Measurements from ENCODE around the gene OR51T1.
"Not testable (repeated sequence)": the region's sequence is repeated elsewhere in the genome, so short reads cannot be mapped to it uniquely, and the experiment has no call there.

Gene OR51T1

GRCh38 chr11:4881860-4882500 is at the start of gene OR51T1:
TSS of gene OR51T1 (plus strand) at chr11:4881900. CDS start at chr11:4881900, 0 bp downstream.
- DNase-seq: no peak

- no peak for DNase-seq
Observed at GRCh38 chr11:4839851-4840549, 41.7 kb upstream of the OR51T1 start.

- no peak for DNase-seq
Observed at GRCh38 chr11:4848908-4849532, 32.7 kb upstream of the OR51T1 start, which contains the start of gene OR51S1. TSS of gene OR51S1 (minus strand) at chr11:4849208. CDS start at chr11:4849208, 0 bp downstream.

GRCh38 chr11:4851033-4851432 is 30.7 kb upstream of the OR51T1 start:
- DNase-seq: no peak

- DNase-seq: not testable (repeated sequence)
Observed at GRCh38 chr11:4854286-4854685, 27.4 kb upstream of the OR51T1 start.

- DNase-seq: no peak
Observed at GRCh38 chr11:4862447-4863236, 19.1 kb upstream of the OR51T1 start.

GRCh38 chr11:4863876-4864275 is 17.8 kb upstream of the OR51T1 start:
- no peak for DNase-seq

- DNase-seq: no peak
Observed at GRCh38 chr11:4865855-4866254, 15.8 kb upstream of the OR51T1 start.

GRCh38 chr11:4881188-4881587 is 512 bp upstream of the OR51T1 start:
- no peak for DNase-seq

- DNase-seq: no peak
Observed at GRCh38 chr11:4882543-4882942, 843 bp downstream of the OR51T1 start.

- DNase-seq: no peak
Observed at GRCh38 chr11:4884361-4884760, 2.7 kb downstream of the OR51T1 start.

GRCh38 chr11:4886186-4886585 is 4.5 kb downstream of the OR51T1 start:
- no peak for DNase-seq

GRCh38 chr11:4887591-4887990 is 5.9 kb downstream of the OR51T1 start:
- DNase-seq: no peak

GRCh38 chr11:4890279-4890678 is 8.6 kb downstream of the OR51T1 start:
- no peak for DNase-seq

- DNase-seq: no peak
Observed at GRCh38 chr11:4891996-4892640, 10.4 kb downstream of the OR51T1 start.

GRCh38 chr11:4903484-4903883 is 21.8 kb downstream of the OR51T1 start, which contains the start of gene OR51A7:
TSS of gene OR51A7 (plus strand) at chr11:4903783. CDS start at chr11:4907370, 3,587 bp downstream.
- DNase-seq: no peak

- DNase-seq: no peak
Observed at GRCh38 chr11:4916581-4916980, 34.9 kb downstream of the OR51T1 start.

- DNase-seq: no peak
Observed at GRCh38 chr11:4919250-4919649, 37.5 kb downstream of the OR51T1 start, which contains the start of gene OR51G2. TSS of gene OR51G2 (minus strand) at chr11:4919350. CDS start at chr11:4915663, 3,687 bp downstream.

- DNase-seq: no peak
Observed at GRCh38 chr11:4921796-4922195, 40.1 kb downstream of the OR51T1 start.

- DNase-seq: no peak
Observed at GRCh38 chr11:4922304-4922703, 40.6 kb downstream of the OR51T1 start.

- DNase-seq: no peak
Observed at GRCh38 chr11:4924239-4924638, 42.5 kb downstream of the OR51T1 start, which contains the start of gene OR51G1. TSS of gene OR51G1 (minus strand) at chr11:4924339. CDS start at chr11:4924339, 0 bp downstream.

GRCh38 chr11:4926608-4927007 is 44.9 kb downstream of the OR51T1 start:
- DNase-seq: no peak

Measured in stimulated activated CD4-positive, alpha-beta T cell treated with anti-CD3 and anti-CD28 coated beads, Interleukin-2, amount 100 ng/mL, for 24 hours (primary cell).